Measurements from ENCODE around the gene PSG7.

GRCh38 chr19:42928896-42929295 lies 8.1 kb downstream of the PSG7 start:
- TF ChIP-seq CTCF (IDR thresholded peaks at IDR 0.05; ENCODE audit: borderline replicate concordance, extremely low read depth, low read length, poor library complexity, severe bottlenecking) (no peak), EZH2 (IDR thresholded peaks at IDR 0.05; ENCODE audit: borderline replicate concordance, low read depth, low read length, severe bottlenecking) (no peak)
